Naive B cell (primary cell): ENCODE results near the gene GNRHR. TPM values are rescaled to one million over a fixed set of nuclear protein-coding genes. Genes with fewer than 3 reads are reported as not detected.
A peak's percentile ranks its signal among the peaks of the same experiment; 100 is the strongest.
"Not testable (repeated sequence)": the region's sequence is repeated elsewhere in the genome, so short reads cannot be mapped to it uniquely, and the experiment has no call there.

Experiments used
- ATAC-seq, 2 donors: fragments of 150-1000 bp; cut with Tn5 transposase; 2 replicates each; pipeline ENCODE4 v1.10.0; 2021; ENCODE audit warnings: low read depth in 2 of 2, mild to moderate bottlenecking in 2 of 2, moderate library complexity in 2 of 2
- DNase-seq: peaks from one replicate; pipeline ENCODE4 v3.0.0; 2022
- H3K27ac Mint-ChIP-seq, 6 donors: one replicate each; pipeline ENCODE4 v1.8.0; 2020 to 2022; ENCODE audit warnings: mild to moderate bottlenecking in 6 of 6, mixed read lengths in 6 of 6, moderate library complexity in 5 of 6, inconsistent platforms in 2 of 6
- H3K27me3 Mint-ChIP-seq, 3 donors: one replicate each; pipeline ENCODE4 v1.8.0; 2021 to 2022; ENCODE audit warnings: mixed read lengths in 3 of 3, mild to moderate bottlenecking in 1 of 3
- H3K36me3 Mint-ChIP-seq, 2 donors: one replicate each; pipeline ENCODE4 v1.8.0; 2020 to 2022; ENCODE audit warnings: mixed read lengths in 2 of 2, inconsistent platforms in 1 of 2, mild to moderate bottlenecking in 1 of 2
- H3K4me1 Mint-ChIP-seq, 3 donors: one replicate each; pipeline ENCODE4 v1.8.0; 2020 to 2022; ENCODE audit warnings: mixed read lengths in 3 of 3, inconsistent platforms in 1 of 3, mild to moderate bottlenecking in 1 of 3, moderate library complexity in 1 of 3
- H3K4me3 Mint-ChIP-seq, 8 donors: one replicate each; pipeline ENCODE4 v1.8.0; 2020 to 2022; ENCODE audit warnings: mild to moderate bottlenecking in 8 of 8, mixed read lengths in 8 of 8, moderate library complexity in 8 of 8, inconsistent platforms in 2 of 8
- H3K9me3 Mint-ChIP-seq, 7 donors: one replicate each; pipeline ENCODE4 v1.8.0; 2020 to 2022; ENCODE audit warnings: mixed read lengths in 7 of 7, mild to moderate bottlenecking in 5 of 7, inconsistent platforms in 2 of 7, moderate library complexity in 1 of 7
- polyA plus RNA-seq, 6 donors: library from polyadenylated mRNA; unstranded; fragments of 300-500 nt; fragmentation: Illumina TruSeq; gene quantifications; one replicate each; pipeline ENCODE4 v1.2.3, GENCODE V29; 2021; ENCODE audit warnings: low read depth in 6 of 6

GNRHR gene
- polyA plus RNA-seq, 6 donors from 2014 or later: 0.12 TPM; not detected in 5

DNA sequence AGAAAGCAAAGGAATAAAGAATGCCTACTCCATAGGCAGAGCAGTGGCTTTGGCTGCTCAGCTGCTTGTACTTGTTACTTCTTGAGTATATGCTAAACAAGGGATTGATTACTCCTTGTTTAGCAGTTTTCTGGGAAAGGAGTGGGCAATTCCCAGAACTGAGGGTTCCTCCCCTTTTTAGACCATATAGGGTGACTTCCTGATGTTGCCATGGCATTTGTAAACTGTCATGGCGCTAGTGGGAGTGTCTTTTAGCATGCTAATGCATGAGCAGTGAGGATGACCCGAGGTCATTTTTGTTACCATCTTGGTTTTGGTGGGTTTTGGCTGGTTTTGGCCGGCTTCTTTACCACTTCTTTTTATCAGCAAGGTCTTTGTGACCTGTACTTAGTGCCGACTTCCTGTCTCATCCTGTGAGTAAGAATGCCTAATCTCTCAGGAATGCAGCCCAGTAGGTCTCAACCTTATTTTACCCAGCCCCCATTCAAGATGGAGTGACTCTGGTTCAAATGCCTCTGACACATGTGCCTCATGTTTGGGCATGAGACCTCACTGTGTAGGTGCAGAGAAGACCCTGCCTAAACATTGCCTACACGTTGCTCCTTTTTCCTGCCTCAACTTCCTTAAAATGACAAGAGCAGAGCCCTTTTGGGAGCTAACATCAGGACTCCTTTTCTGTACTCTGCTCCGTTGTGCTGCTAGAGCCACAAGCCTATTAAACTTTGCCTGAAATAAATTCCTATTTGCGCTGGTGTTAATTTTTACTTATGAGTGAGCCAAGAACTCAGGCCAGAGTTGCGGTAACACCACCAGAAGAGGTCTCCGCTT, 32.2 kb downstream of the GNRHR start:
- Mint-ChIP-seq H3K27ac (no peak overlapping the region), H3K27me3 (no peaks in the 10 kb centered on the region), H3K4me1 (no peaks in the 10 kb centered on the region), H3K36me3 (peaks cover 0 to 7% of the 10 kb centered on the region in 2 donors), H3K9me3 (peaks cover 0 to 4% (median 0%) of the 10 kb centered on the region in 7 donors), H3K4me3 (no peak overlapping the region)
- DNase-seq (no peak), ATAC-seq (no peak)

DNA sequence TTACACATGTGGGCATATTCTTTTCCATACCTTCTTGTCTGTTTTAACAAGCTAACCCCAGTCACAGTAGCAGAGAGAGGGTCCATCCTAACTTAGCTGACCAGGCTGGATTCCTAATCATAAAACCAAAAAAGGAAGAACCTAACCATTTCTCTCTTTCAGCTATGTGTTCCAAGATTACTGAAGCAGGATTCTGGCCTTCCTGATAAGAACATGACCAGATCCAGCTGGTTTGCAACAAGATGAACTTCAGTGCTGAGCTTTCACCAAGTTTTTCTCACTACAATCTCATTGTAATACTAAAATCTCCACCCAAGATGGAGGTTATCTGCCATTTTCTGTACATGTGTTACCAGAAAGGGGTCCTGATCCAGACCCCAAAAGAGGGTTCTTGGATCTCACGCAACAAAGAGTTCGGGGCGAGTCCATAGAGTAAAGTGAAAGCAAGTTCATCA, 32.8 kb downstream of the GNRHR start:
- DNase-seq (no peak), ATAC-seq (no peak)
- no peaks in the 10 kb centered on the region for H3K27me3 Mint-ChIP-seq
- no peaks in the 10 kb centered on the region for H3K4me1 Mint-ChIP-seq
- H3K4me3 Mint-ChIP-seq: no peak overlapping the region
- peaks cover 0 to 4% (median 0%) of the 10 kb centered on the region in 7 donors for H3K9me3 Mint-ChIP-seq
- H3K27ac Mint-ChIP-seq: no peak overlapping the region
- H3K36me3 Mint-ChIP-seq: peaks cover 0 to 7% of the 10 kb centered on the region in 2 donors

DNA sequence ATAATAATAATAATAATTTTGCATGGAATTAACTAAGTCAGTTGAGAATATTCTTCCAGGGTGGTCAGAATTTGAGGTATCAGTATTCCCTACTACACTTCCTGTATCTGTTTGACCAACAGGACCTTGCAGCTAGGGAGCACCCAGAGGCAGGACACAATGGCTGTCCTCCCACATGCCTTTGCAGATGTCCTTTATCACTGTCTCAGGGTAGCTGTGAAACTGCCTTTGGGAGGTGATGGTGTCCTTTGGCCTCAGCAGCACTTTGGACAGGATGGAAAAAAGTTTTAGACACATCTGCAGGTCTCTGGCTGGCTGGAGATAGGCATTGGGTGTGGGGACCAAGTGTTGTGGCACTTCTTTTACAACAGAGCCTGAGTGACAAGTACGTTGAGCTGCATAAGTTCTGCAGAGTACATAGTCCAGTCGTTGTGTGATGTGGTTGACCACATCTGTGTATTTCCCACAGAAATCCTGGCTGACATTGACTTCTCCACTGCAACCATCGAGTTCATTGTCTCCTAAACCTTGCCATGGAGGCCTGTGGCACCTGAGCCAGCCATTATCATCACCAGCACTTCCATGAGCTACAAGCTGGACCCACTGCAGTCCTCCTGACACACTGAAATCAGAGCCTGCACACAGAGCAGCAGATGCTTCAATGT, 34.1 kb downstream of the GNRHR start:
- ATAC-seq: no peak
- no peak overlapping the region for H3K27ac Mint-ChIP-seq
- H3K27me3 Mint-ChIP-seq: no peaks in the 10 kb centered on the region

DNA sequence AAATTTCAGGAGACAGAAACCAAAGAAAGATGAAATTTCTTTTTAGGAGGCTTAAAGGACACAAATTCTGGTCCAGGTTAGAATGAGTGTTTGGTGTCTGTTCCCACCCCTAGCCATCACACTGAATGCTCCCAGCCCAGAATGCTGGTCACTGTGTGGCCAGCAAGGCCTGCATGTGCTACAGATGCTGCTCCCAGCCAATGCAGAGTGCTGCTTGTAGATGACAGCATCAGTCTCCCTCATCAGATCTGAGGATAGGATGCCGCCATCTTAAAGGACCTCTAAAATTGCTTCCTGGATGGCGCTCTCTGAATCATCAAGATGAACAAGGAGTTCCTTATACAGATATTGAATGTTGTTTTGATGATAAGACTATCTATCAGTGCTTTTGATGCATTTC, 35.3 kb downstream of the GNRHR start:
- Mint-ChIP-seq H3K27ac (peak overlapping the region in 1 of 6 donors; percentile 41), H3K36me3 (peaks cover 0 to 7% of the 10 kb centered on the region in 2 donors), H3K4me3 (no peak overlapping the region), H3K9me3 (peaks cover 0 to 1% (median 0%) of the 10 kb centered on the region in 7 donors), H3K4me1 (peaks cover 0 to 9% (median 4%) of the 10 kb centered on the region in 3 donors), H3K27me3 (no peaks in the 10 kb centered on the region)
- DNase-seq (no peak), ATAC-seq (no peak)

More for the DNA sequence above, 34.1 kb downstream of the GNRHR start:
- H3K4me1 Mint-ChIP-seq: no peaks in the 10 kb centered on the region
- no peak for DNase-seq
- peaks cover 0 to 7% of the 10 kb centered on the region in 2 donors for H3K36me3 Mint-ChIP-seq
- H3K4me3 Mint-ChIP-seq: peak overlapping the region in 1 of 8 donors; percentile 20
- H3K9me3 Mint-ChIP-seq: peaks cover 0 to 3% (median 0%) of the 10 kb centered on the region in 7 donors

DNA sequence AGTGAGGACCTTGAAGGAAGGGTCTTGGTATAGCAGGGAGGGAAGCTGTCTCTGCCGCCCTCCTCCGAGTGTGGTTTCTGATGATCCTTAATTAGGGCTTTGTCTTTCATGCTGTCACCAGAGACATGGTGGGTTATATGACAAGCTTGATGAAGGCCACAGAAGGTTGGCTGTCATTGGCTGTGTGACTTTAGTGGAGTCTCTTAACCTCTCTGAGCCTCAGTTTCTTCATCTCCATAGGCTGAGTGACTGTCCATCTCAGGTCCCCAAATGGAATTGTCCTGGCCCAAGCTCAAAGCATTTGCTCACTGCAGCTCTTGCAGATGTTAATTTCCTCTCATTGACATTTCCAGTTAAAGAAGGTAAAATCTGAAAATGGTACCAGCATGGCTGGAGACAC, 36.6 kb downstream of the GNRHR start:
- Mint-ChIP-seq H3K27ac (peak overlapping the region in 2 of 6 donors; percentile 20 to 44), H3K9me3 (peaks cover 0 to 1% (median 0%) of the 10 kb centered on the region in 7 donors), H3K27me3 (no peaks in the 10 kb centered on the region), H3K4me1 (peaks cover 2 to 15% (median 4%) of the 10 kb centered on the region in 3 donors), H3K4me3 (no peak overlapping the region), H3K36me3 (peaks cover 0 to 7% of the 10 kb centered on the region in 2 donors)
- ATAC-seq: no peak
- no peak for DNase-seq

DNA sequence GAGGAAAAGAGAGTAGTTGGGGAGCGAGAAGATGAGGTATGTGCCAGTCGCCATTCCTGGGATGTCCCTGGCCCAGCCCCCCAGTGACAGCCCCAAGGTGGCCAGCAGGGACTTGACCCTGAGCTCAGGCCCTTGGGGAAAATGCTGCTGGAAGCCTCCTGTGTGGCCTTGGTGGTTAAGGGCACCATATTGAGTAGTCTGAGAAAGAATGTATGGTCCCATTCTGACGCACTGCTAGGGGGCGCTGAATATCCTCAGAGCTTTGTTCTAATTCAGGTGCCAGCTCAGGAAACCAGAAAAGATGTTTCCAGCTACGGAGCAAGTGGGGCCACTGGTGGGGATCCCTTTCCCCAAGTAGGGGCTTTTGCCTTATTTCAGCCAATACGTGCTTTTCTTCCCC, 39.2 kb downstream of the GNRHR start:
- peaks cover 4 to 20% (median 15%) of the 10 kb centered on the region in 3 donors for H3K4me1 Mint-ChIP-seq
- H3K9me3 Mint-ChIP-seq: no peaks in the 10 kb centered on the region
- DNase-seq (no peak), ATAC-seq (no peak)
- no peaks in the 10 kb centered on the region for H3K27me3 Mint-ChIP-seq
- peak overlapping the region in 1 of 8 donors; percentile 29 for H3K4me3 Mint-ChIP-seq
- H3K36me3 Mint-ChIP-seq: no peaks in the 10 kb centered on the region
- H3K27ac Mint-ChIP-seq: peak overlapping the region in 1 of 6 donors; percentile 58

DNA sequence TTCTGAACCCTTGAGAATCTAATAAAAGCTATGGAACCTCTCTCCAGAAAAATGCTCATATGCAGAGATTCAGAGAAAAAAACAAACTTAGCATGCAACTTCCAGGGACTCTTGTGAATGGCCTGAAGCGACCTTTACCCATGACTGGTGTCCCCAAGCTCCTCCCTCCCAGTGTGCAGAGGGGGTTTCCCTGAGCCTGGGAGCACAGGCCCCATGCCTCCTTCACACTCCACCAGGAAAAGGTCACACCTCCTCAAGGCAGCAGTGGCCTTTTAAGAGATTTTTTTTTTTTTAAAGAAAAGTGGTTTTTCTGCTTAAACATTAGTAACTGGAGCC, 40.0 kb downstream of the GNRHR start:
- no peaks in the 10 kb centered on the region for H3K27me3 Mint-ChIP-seq
- no peak for DNase-seq
- H3K4me1 Mint-ChIP-seq: peaks cover 4 to 21% (median 15%) of the 10 kb centered on the region in 3 donors
- ATAC-seq: no peak
- no peaks in the 10 kb centered on the region for H3K36me3 Mint-ChIP-seq
- peak overlapping the region in 2 of 6 donors; percentile 15 to 59 for H3K27ac Mint-ChIP-seq
- no peaks in the 10 kb centered on the region for H3K9me3 Mint-ChIP-seq
- H3K4me3 Mint-ChIP-seq: no peak overlapping the region

DNA sequence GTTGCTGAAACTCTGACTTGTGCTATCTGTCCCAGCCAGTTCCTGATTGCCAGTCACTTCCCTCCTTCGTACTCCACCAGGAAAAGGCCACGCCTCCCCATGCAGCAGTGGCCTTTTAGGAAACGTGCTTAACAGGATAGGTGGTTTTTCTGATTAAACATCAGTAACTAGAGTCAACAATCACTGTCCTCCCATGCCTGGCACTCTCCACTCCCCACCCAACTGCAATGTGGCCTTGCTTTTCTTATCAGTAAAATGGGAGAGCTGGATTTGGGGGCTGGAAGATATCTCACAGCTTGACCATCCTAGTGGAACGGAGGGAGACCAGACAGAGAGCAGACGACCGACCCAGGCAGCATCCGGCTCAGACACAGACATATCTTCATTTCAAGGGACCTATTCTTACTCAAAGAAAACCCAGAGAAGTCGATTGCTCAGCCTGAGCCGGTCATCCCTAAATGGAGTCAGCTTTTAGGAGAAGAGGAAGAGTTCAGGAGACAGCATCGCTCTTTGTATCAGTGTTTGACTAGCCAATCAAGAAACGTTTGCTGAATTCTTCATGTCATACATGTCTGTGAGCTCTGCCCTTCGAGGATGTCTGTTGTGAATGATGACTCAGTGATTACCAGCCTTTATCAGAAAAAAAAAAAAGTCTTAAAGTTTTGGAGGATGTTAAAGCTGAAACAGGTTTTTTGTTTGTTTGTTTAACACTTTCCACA, 40.5 kb downstream of the GNRHR start:
- Mint-ChIP-seq H3K27me3 (no peaks in the 10 kb centered on the region), H3K4me3 (no peak overlapping the region), H3K36me3 (peaks cover 0 to under 1% of the 10 kb centered on the region in 2 donors), H3K9me3 (no peaks in the 10 kb centered on the region), H3K4me1 (peaks cover 4 to 21% (median 15%) of the 10 kb centered on the region in 3 donors), H3K27ac (peak overlapping the region in 2 of 6 donors; percentile 47 to 59)
- ATAC-seq: no peak
- DNase-seq: no peak

DNA sequence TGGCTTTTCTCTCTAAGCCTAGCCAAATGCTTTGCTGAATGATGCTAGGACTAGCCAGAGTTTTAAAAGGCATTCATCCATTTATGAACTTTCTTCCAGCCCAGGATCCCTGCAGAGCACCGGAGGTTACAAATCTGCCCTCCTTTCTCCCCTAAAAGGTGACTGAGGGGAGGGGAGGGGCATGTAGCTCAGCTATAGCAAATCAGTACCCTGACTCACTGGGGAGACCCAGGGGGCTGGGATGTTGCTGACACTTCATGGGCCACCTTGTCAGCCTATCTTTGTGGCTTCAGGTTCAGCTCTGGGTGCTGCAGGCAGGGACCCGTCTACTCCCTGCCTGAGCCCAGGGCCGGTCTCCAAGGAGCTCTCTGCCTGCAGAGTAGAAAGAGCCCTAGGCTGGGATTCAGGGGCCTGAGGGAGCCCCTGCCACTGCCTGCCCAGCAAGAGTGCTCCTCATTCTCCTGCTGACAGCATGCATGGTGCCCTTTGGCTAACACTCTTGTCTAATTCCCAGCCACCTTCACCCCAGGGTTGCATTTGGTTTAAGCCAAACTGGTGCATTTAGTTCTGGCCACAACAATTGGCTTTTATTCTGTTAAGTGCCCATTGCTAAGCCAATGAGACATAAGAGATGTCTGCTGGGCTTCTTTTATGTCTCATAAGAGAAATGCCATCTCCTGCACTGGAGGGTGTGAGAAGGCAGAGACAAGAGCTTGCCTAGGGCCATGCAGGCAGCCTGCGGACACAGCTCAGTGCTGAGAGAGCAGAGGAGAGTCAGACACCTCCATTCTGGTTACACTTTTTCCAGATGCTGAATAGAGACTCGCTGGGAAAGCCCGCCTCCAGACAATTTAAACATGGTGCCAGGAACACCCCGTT, 41.3 kb downstream of the GNRHR start:
- Mint-ChIP-seq H3K4me1 (peaks cover 4 to 25% (median 23%) of the 10 kb centered on the region in 3 donors), H3K4me3 (no peak overlapping the region), H3K9me3 (peaks cover 0 to 8% (median 0%) of the 10 kb centered on the region in 7 donors), H3K27me3 (no peaks in the 10 kb centered on the region), H3K27ac (peak overlapping the region in 2 of 6 donors; percentile 22 to 34), H3K36me3 (peaks cover 0 to 4% of the 10 kb centered on the region in 2 donors)
- DNase-seq: no peak
- ATAC-seq: no peak

DNA sequence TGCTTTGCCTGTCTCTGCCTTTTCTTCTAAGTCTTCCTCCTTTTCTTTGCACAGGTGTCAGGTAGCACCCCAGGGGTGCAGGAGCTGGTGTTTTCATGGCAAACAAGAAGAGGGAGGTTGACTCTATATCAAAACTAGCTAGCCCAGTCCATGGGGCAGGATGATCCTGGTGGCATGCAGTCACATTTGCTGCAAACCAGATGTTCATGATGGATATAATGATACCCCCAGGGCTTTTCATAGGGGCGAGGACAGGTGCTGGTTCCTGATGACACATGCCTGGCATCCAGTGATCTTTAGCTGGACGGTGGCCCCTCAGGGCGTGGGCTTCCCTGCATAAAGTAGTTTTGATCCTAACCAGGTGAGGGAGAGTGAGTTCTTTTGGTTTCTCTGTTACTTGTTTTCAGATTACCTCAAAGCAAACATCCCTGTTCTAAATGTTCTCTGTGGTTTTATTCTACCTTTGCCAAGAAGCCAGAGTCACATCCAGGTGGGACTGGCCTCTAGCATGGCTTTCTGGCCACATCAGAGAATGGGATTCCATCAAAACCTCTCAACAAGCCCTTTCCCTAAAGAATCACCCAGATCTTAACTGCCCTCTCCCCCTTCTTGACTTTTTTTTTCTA, 42.1 kb downstream of the GNRHR start:
- peaks cover 4 to 25% (median 25%) of the 10 kb centered on the region in 3 donors for H3K4me1 Mint-ChIP-seq
- H3K27ac Mint-ChIP-seq: peak overlapping the region in 2 of 6 donors; percentile 22 to 34
- H3K27me3 Mint-ChIP-seq: no peaks in the 10 kb centered on the region
- peaks cover 0 to 4% of the 10 kb centered on the region in 2 donors for H3K36me3 Mint-ChIP-seq
- DNase-seq: no peak
- H3K4me3 Mint-ChIP-seq: no peak overlapping the region
- ATAC-seq: no peak
- H3K9me3 Mint-ChIP-seq: peaks cover 0 to 11% (median 3%) of the 10 kb centered on the region in 7 donors

DNA sequence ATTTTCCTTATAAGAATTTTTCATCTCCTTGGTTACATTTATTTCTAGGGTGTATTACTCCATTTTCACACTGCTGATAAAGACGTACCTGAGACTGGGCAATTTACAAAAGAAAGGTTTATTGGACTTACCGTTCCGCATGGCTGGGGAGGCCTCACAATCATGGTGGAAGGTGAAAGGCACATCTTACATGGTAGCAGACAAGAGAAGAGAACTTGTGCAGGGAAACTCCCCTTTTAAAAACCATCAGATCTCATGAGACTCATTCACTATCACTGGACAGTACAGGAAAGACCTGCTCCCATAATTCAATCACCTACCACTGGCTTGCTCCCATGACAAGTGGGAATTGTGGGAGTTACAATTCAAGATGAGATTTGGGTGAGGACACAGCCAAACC, 47.5 kb downstream of the GNRHR start:
- H3K4me3 Mint-ChIP-seq, H3K27ac Mint-ChIP-seq, DNase-seq, H3K27me3 Mint-ChIP-seq, ATAC-seq: not testable (repeated sequence)
- peaks cover 0 to 18% (median 8%) of the 10 kb centered on the region in 7 donors for H3K9me3 Mint-ChIP-seq
- peaks cover 18 to 43% (median 38%) of the 10 kb centered on the region in 3 donors for H3K4me1 Mint-ChIP-seq
- H3K36me3 Mint-ChIP-seq: peaks cover 14% of the 10 kb centered on the region in 2 donors

DNA sequence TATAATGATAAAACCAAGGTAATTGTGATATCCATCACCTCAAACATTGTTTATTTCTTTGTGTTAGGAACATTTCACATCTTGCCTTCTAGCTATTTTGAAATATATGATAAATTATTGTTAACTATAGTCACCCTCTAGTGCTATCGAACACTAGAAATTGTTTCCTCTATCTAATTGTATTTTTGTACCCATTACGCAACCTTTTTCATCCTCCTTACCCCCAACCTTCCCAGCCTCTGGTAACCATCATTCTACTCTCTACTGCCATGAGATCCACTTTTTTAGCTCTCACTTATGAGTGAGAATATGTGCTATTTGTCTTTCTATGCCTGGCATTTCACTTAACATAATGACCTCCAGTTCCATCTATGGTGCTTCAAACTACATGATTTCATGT, 49.3 kb downstream of the GNRHR start:
- DNase-seq: no peak
- peaks cover 26 to 48% (median 42%) of the 10 kb centered on the region in 3 donors for H3K4me1 Mint-ChIP-seq
- no peaks in the 10 kb centered on the region for H3K27me3 Mint-ChIP-seq
- no peak for ATAC-seq
- H3K36me3 Mint-ChIP-seq: peaks cover 14% of the 10 kb centered on the region in 2 donors
- peaks cover 0 to 18% (median 8%) of the 10 kb centered on the region in 7 donors for H3K9me3 Mint-ChIP-seq
- peak overlapping the region in 2 of 8 donors; percentile 10 to 31 for H3K4me3 Mint-ChIP-seq
- H3K27ac Mint-ChIP-seq: no peak overlapping the region
